Right ventricle myocardium inferior (tissue), 1 donor: Measurements from ENCODE around the gene STYXL1. TPM values are rescaled to one million over a fixed set of nuclear protein-coding genes. Genes with fewer than 3 reads are reported as not detected.

Source experiments
- ATAC-seq: fragments of 200-7000 bp; cut with Tn5 transposase; one replicate; pipeline ENCODE4 v1.9.1; 2020; ENCODE audit warnings: mild to moderate bottlenecking, moderate library complexity
- DNase-seq: peaks from one replicate; pipeline ENCODE4 v3.0.0; 2021; ENCODE audit errors: missing footprints
- intact Hi-C: fragments of 100-400 bp; cut with DNase I; formaldehyde crosslinking; loops from one replicate; pipeline ENCODE4 v1.11.0; 2022
- total RNA-seq: library from RNA; stranded (reverse); fragmentation: NEBNext Ultra II Directional; extraction: Animal tissue kit (Norgen Biotek cat#: 25700); gene quantifications from one replicate; pipeline ENCODE4 v1.2.1, GENCODE V29; 2021
- donor health status: DM: no; HTN: yes; CAD: no; lungs with severe emphysema.

Gene STYXL1
- total RNA-seq, 1 donor from 2014 or later: 21.6 TPM

DNA sequence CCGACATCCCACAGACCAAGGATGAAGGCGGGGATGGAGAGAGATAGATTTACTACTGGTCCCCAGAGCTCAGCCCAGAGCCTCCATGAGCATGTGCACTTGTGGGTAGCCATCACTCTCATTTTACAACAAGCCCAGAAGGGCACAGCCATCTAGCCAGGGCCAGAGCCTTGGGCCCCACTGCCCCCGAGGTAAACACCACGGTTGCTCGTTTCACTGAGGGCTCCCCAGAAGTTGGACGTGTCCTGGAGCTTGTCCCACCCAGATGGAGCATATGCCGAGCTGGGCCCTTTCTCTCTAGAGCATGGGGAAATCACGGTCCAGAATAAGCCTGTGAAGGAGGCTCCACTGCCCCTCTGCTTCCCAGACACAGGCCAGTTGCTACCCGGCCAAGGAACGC lies 44.4 kb downstream of the STYXL1 start:
- intact Hi-C loops: no loop called here
- no peak for ATAC-seq

DNA sequence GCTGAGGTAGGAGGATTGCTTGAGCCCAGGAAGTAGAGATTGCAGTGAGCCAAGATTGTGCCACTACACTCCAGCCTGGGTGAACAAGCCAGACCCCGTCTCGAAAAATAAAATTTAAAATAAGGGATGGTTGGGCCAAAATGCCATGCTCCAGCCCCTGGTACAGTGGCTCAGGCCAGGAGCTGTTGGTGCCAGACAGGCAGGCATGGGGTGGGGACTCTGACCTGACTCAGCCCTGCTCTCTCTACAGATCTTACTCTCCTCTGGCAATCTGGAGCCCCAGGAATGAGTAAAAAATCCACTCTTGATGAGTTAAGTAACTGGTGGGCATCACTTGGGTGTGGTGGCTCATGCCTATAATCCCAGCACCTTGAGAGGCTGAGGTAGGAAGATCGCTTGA lies 45.0 kb downstream of the STYXL1 start:
- intact Hi-C loops: no loop called here
- no peak for DNase-seq
- ATAC-seq: no peak

More for the DNA sequence above, 44.4 kb downstream of the STYXL1 start:
- no peak for DNase-seq

- DNase-seq (no peak), ATAC-seq (peak; percentile 49)
- intact Hi-C loops: no loop called here
Measured at GRCh38 chr7:76002139-76002538, 45.7 kb downstream of the STYXL1 start.

DNA sequence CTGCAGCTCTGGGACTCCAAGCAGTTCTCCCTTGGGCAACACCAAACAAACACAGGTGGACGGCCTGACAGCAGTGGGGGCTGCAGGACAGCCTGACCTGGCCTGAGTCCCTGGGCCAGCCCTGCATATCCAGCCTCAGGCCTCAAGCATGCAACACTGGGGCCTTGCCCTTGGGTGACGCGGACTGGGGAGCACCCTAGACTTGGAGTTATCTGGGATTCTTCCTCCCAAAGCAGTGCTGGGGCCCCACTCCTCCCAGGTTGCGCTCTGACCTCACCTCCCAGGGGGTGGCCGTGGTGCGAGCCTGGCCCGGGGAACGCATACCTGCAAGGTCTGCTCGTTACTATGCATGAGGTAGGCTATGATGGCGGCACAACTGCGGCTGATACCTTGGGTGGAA lies 47.2 kb downstream of the STYXL1 start:
- DNase-seq: no peak
- intact Hi-C loops: no loop called here
- ATAC-seq: no peak

DNA sequence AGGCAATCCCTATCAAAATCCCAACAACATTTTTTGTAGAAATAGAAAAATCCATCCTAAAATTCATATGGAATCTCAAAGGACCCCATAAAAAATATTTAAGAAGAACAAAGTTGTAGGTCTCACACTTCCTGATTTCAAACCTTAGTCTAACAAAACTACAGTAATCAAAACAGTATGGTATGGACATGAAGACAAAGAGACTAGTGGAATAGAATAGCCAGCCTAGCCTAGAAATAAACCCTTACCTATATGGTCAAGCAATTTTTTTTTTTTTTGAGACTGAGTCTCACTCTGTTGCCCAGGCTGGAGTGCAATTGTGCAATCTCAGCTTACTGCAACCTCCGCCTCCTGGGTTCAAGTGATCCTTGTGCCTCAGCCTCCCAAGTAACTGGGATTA lies 49.8 kb downstream of the STYXL1 start:
- intact Hi-C loops: loop anchor here (10.0 kb wide), 1 partner anchor 123 kb away; the partner anchor contains the start of gene RHBDD2
- ATAC-seq (no peak), DNase-seq (no peak)

- intact Hi-C loops: loop anchor here (10.0 kb wide), 1 partner anchor 122 kb away; the partner anchor contains the start of gene RHBDD2
- DNase-seq (no peak), ATAC-seq (no peak)
Measured at GRCh38 chr7:75996476-75996875, 51.3 kb downstream of the STYXL1 start.

DNA sequence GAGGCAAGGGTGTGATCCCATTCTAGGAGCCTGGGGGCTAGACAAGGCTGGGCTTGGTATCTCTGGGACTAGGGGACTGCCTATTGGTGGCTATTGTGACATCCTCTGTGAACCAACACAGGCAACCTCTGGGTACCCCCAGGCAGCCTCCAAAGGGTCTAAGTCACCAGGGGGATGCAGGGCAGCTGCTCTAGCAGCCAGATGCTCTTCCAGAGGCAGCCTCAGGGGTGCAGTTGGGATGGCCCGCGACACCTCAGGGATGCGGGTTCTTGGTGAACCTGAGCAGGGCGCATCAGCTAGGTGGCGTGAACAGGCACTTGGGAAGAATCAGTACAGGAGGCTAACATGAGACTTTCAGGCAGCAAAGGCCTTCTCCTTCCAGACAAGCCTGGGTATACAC lies 51.8 kb downstream of the STYXL1 start:
- no peak for DNase-seq
- intact Hi-C loops: loop anchor here (2.0 to 10.0 kb wide), 3 partner anchors 33 to 121 kb away; partner anchors contain the start of genes POR and RHBDD2
- ATAC-seq: no peak

DNA sequence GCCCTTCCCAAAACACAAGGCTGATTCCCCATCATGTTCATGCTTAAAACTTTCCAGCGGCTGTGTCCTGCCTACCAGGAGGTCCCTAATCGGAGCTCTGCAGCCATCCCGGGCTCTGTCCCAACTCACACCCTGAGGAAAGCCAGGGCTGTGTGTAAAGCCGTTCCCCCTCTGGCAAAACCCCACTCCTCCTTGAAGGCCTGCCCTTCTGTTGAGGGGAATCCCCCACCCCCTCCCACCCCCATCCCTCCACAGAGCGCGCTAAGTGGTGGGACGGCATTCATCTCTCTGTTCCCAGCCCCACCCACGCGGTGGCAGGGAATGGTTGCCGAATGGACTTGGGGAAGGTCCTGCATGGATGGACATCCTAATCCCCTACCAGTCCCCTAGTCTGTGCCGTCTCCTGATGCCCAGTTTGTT lies 52.7 kb downstream of the STYXL1 start:
- DNase-seq: no peak
- intact Hi-C loops: loop anchor here (2.0 to 10.0 kb wide), 3 partner anchors 32 to 120 kb away; partner anchors contain the start of genes POR and RHBDD2

GRCh38 chr7:75994388-75995051 lies 53.3 kb downstream of the STYXL1 start, which contains the start of gene TMEM120A:
Gene TMEM120A, minus strand, starts transcription at chr7:75994595. Its CDS starts 25 bp downstream, at chr7:75994570.
- DNase-seq: peak; percentile 99
- intact Hi-C loops: loop anchor here (2.0 to 10.0 kb wide), 4 partner anchors 32 to 120 kb away; partner anchors contain the start of genes MDH2, POR, RHBDD2 and STYXL1
- peak; percentile 95 for ATAC-seq

More for the DNA sequence above, 52.7 kb downstream of the STYXL1 start:
- ATAC-seq: no peak

DNA sequence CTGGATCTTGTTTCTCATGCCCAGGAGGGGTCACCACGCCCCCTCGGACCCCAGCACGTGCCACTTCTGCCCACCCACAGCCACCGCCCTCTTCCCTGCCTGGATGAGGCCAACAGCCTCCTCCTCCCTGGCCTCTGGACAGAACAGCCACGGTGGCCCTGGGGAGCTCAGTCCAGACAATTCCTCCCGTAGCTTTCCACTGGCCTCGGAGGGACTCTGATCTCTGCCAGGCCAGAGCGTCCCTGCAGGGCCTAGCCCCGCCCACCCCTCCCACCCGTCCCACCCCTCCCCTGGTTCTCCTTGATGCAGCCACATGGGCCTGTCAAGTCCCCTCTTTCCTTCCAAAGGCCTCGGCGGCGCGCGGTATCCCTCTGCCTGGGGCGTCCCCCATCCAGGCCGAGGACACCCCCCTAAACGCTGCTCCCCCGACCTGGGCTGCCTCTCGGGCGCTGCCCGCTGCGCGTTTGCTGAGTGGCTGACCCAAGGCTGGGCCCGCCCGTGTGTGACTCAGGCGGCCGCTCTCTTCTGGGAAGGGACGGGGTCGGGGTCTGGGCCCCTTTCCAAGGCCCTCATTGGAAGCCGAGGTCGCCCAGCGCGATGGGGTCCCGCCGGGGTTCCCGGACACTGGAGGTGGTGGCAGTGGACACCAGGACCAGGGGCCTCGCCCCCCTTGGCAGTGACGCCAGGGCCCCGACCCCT lies 54.0 kb downstream of the STYXL1 start:
- intact Hi-C loops: loop anchor here (2.0 to 10.0 kb wide), 4 partner anchors 31 to 119 kb away; partner anchors contain the start of genes MDH2, POR, RHBDD2 and STYXL1

GRCh38 chr7:75992083-75992755 lies 55.6 kb downstream of the STYXL1 start:
- no peak for DNase-seq
- intact Hi-C loops: loop anchor here (5.0 to 10.0 kb wide), 2 partner anchors 55 to 117 kb away; partner anchors contain the start of genes MDH2, RHBDD2 and STYXL1
- no peak for ATAC-seq

More for the DNA sequence above, 54.0 kb downstream of the STYXL1 start:
- DNase-seq (peak; percentile 87), ATAC-seq (peak; percentile 56)

DNA sequence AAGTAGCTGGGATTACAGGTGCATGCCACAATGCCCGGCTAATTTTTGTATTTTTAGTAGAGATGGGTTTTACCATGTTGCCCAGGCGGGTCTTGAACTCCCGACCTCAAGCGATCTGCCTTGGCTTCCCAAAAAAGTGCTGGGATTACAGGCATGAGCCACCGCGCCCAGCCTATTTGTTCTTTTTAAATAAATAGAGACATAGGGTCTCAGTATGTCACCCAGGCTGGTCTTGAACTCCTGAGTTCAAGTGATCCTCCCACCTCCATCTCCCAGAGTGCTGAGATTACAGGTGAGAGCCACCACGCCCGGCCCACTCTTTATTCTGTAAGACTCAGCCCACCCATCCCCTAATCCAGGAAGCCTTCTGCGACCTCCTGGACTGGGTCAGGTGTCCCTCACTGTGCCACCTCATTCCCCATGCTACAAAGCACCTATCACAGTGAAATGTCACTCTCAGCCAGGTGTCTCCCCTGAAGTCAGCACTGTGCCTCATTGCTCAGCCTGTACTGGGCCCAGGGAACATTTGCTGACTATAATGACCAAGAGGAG lies 56.2 kb downstream of the STYXL1 start:
- intact Hi-C loops: loop anchor here (5.0 to 10.0 kb wide), 2 partner anchors 56 to 117 kb away; partner anchors contain the start of genes MDH2, RHBDD2 and STYXL1
- ATAC-seq (no peak), DNase-seq (no peak)

GRCh38 chr7:75989500-75990388 lies 58.1 kb downstream of the STYXL1 start:
- intact Hi-C loops: loop anchor here (1.0 to 10.0 kb wide), 3 partner anchors 39 to 115 kb away; partner anchors contain the start of genes MDH2, RHBDD2 and STYXL1
- ATAC-seq: peak; percentile 25
- DNase-seq: peak; percentile 78

- DNase-seq: peak; percentile 87
- intact Hi-C loops: loop anchor here (1.0 kb wide), 1 partner anchor 39 kb away; no protein-coding TSS in a partner anchor
- ATAC-seq: peak; percentile 66
Measured at GRCh38 chr7:75988568-75989499, 59.0 kb downstream of the STYXL1 start.

DNA sequence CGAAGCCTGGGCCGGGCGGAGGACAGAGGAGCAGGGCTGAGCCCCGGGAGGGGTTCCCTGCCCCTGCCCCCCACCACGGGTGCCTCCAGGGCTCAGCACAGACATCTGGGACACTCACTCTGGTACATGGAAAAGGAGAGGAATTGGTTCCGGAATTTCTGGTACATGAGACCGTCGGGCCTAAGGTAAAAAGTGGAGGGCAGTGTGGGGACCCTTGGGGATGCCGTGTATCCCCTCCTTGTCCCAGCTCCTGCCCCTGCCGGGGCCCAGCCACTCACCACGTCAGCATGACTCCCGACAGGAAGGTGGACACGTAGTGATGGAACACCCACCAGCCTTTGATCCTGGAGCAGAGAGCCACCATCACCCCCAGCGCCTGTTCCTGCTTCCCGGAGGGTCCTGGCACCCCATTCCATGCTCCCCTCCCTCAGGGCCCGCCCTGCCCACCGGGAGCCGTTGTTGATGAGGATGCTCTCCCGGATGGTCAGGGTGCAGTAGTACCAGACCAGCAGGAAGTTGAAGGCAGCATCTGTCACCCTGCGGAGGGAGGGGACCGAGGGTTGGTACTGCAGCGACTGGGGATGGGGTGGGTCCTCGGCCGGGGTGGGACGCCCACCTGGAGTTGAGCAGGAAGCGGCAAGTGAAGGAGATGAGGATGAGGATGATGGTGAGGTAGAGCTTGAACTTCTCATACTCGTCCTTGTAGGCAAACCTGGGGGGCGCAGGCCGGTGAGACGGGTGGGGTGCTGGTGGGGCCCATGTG lies 59.8 kb downstream of the STYXL1 start:
- ATAC-seq (no peak), DNase-seq (peak; percentile 58)
- intact Hi-C loops: no loop called here
